CD8-positive, alpha-beta memory T cell (primary cell): ENCODE results near the gene GATAD2A. TPM values are rescaled to one million over a fixed set of nuclear protein-coding genes. Genes with fewer than 3 reads are reported as not detected.

ENCODE experiments used
- CTCF ChIA-PET: fragments of 350-600 bp; sonication (Branson Sonifier 250); formaldehyde crosslinking; loops from one replicate; lab custom pipeline; 2021; ENCODE audit warnings: antibody characterized with exemption; lab: Charles Lee
- POLR2A ChIA-PET: fragments of 350-600 bp; sonication (Branson Sonifier 250); formaldehyde crosslinking; loops from one replicate; lab custom pipeline; 2021; ENCODE audit warnings: antibody characterized with exemption; lab: Charles Lee
- DNase-seq, 5 donors: peaks; one replicate each; pipeline versions ENCODE4 v3.0.0 to v3.0.0-alpha.2; 2020 to 2022; ENCODE audit warnings: mixed read lengths in 1 of 5
- H3K27ac ChIP-seq: one replicate; pipeline ENCODE4 v1.7.0; 2013; ENCODE audit warnings: low read depth, mild to moderate bottlenecking, low read length, moderate library complexity
- H3K27me3 ChIP-seq: 2 replicates; pipeline ENCODE4 v1.7.0; 2013; ENCODE audit warnings: low read length, mild to moderate bottlenecking; ENCODE audit not compliant: insufficient read depth, poor library complexity, severe bottlenecking
- H3K36me3 ChIP-seq: 2 replicates; pipeline ENCODE4 v1.7.0; 2013; ENCODE audit warnings: mild to moderate bottlenecking, low read length, moderate library complexity; ENCODE audit not compliant: insufficient read depth
- H3K4me1 ChIP-seq: 2 replicates; pipeline ENCODE4 v1.7.0; 2013; ENCODE audit warnings: mild to moderate bottlenecking, low read length, moderate library complexity; ENCODE audit not compliant: insufficient read depth
- H3K4me3 ChIP-seq: 2 replicates; pipeline ENCODE4 v1.7.0; 2013; ENCODE audit warnings: mild to moderate bottlenecking, low read length
- H3K9me3 ChIP-seq: 2 replicates; pipeline ENCODE4 v1.7.0; 2013; ENCODE audit warnings: mild to moderate bottlenecking, low read length
- H3K27ac Mint-ChIP-seq, 8 donors: one replicate each; pipeline ENCODE4 v1.8.0; 2020 to 2021; ENCODE audit warnings: mixed read lengths in 8 of 8, mild to moderate bottlenecking in 6 of 8, inconsistent platforms in 3 of 8, moderate library complexity in 3 of 8
- H3K27me3 Mint-ChIP-seq, 2 donors: one replicate each; pipeline ENCODE4 v1.8.0; 2020 to 2021; ENCODE audit warnings: mixed read lengths in 2 of 2, mild to moderate bottlenecking in 1 of 2, moderate library complexity in 1 of 2
- H3K36me3 Mint-ChIP-seq, 3 donors: one replicate each; pipeline ENCODE4 v1.8.0; 2020 to 2021; ENCODE audit warnings: mixed read lengths in 3 of 3, inconsistent platforms in 1 of 3, mild to moderate bottlenecking in 1 of 3
- H3K4me1 Mint-ChIP-seq, 3 donors: one replicate each; pipeline ENCODE4 v1.8.0; 2020 to 2021; ENCODE audit warnings: mixed read lengths in 3 of 3, inconsistent platforms in 1 of 3, mild to moderate bottlenecking in 1 of 3
- H3K4me3 Mint-ChIP-seq, 7 donors: one replicate each; pipeline ENCODE4 v1.8.0; 2020 to 2021; ENCODE audit warnings: mixed read lengths in 7 of 7, mild to moderate bottlenecking in 6 of 7, moderate library complexity in 4 of 7, inconsistent platforms in 2 of 7
- H3K9me3 Mint-ChIP-seq, 5 donors: one replicate each; pipeline ENCODE4 v1.8.0; 2020 to 2022; ENCODE audit warnings: mixed read lengths in 5 of 5, mild to moderate bottlenecking in 3 of 5, moderate library complexity in 2 of 5, inconsistent platforms in 1 of 5
- polyA plus RNA-seq: library from polyadenylated mRNA; unstranded; fragments of 300-500 nt; fragmentation: Illumina TruSeq; gene quantifications from one replicate; pipeline ENCODE4 v1.2.3, GENCODE V29; 2021
- total RNA-seq, 2 experiments: library from RNA; stranded (reverse); gene quantifications; one replicate each; pipeline ENCODE4 v1.2.3, GENCODE V29; 2021

Gene GATAD2A
- total and polyA plus RNA-seq, 3 experiments from 2014 or later: 46.9 to 182 (median 176) TPM

DNA sequence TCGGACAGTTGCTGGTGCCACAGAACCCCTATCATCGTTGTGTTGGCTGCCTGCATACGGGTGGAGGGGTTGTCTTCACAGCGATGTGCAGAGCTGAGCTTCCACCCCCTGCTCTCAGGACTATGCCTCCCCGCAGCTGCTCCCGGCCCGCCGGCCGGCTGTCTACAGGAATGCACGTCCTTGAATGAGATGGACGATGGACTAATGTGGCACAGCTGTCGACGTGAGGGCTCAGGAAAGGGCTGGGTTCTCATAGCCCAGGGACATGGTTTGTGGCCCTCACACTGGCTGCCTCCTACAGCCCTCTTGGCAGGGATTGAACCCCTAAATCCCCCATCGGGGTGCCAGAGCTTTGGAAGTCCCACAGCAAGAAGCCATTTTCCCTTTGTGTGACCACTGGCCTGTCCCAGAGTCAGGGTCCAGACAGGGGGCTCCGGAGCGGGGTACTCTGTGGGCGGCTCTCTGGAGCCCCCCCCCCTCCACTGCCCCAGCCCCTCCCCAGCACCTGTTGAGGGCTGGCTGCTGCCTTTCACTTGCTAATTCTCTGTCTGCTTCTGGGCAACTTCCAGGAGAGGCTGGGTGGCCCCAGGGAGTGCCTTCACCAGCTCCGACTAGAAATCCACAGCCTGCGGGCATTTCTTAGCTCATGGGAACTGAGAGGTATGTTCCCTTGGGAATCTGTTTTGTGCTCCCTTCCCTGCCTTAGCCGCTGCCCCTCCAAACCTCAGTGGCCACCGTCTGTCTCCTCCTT, 69.7 kb downstream of the GATAD2A start:
- Histone ChIP-seq H3K9me3 (no peaks in the 10 kb centered on the region), H3K4me1 (peaks cover 67% of the 10 kb centered on the region), H3K4me3 (no peak overlapping the region), H3K27me3 (no peaks in the 10 kb centered on the region), H3K36me3 (peaks cover 10% of the 10 kb centered on the region), H3K27ac (no peak overlapping the region)
- H3K4me1 Mint-ChIP-seq: peaks cover 72 to 92% (median 92%) of the 10 kb centered on the region in 3 donors
- peaks cover 0 to 68% (median 10%) of the 10 kb centered on the region in 3 donors for H3K36me3 Mint-ChIP-seq
- ChIA-PET CTCF (interaction anchor here (1.7 kb wide), 1 partner anchor 14 kb away, joined by 7 read pairs; no protein-coding TSS in a partner anchor), POLR2A (no interaction called here)
- peaks cover 0 to 1% of the 10 kb centered on the region in 2 donors for H3K27me3 Mint-ChIP-seq
- H3K9me3 Mint-ChIP-seq: no peaks in the 10 kb centered on the region
- peak overlapping the region in 5 of 7 donors; percentile 17 to 57 (median 48) for H3K4me3 Mint-ChIP-seq
- H3K27ac Mint-ChIP-seq: peak overlapping the region; percentile 29 to 99 (median 90)
- DNase-seq: no peak

DNA sequence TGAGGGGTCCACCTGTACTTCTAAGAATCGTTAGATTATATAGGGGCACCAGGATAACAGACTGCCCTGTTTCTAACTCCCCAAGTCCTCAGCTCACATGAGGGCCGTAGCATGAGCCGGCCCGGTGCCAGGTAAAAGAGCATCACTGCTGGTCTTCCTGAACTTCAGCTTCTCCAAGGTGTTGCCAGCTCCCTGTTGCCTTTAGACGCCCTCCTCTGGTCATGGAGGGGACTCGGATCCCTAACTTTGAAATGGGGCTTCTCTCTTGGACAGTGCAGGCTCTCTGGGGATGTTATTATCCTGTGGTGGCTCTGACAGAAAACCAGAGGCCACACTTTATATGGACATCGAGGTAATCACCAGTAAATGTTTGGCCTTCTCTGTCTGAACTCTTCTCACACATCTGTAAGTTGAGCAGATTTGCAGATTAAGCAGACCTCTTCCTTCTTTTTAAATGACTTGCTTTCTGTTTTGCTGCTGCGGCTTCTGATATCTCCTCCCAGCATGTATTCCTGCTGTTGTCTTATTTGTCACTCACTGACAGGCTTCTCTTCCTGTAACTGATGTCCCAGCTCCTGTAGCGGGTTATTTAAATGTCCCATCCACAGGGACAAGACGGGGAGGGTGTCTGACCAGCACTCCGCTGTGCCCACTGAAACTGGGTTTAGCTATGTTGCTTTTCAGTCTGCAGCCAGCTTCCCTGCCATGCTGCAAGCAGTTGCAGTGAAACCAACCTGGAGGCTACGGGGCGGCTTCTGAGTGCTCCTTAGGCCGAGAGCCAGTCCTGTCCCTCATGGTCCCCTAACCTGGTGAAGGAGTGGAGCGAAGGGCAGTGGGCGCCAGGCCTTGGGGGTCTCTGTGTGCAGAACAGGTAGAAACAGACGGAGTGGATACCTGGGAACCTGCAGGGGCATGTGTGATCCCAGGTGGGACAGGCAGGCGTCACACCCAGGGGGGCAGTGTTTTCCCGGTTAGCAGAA, 70.7 kb downstream of the GATAD2A start:
- H3K27ac ChIP-seq: no peak overlapping the region
- DNase-seq: peak in 1 of 5 donors; percentile 34
- Mint-ChIP-seq H3K27ac (peak overlapping the region; percentile 69 to 99 (median 84)), H3K9me3 (no peaks in the 10 kb centered on the region), H3K36me3 (peaks cover 0 to 72% (median 6%) of the 10 kb centered on the region in 3 donors), H3K4me3 (peak overlapping the region; percentile 17 to 57 (median 48)), H3K27me3 (peaks cover 0 to 1% of the 10 kb centered on the region in 2 donors), H3K4me1 (peaks cover 76 to 92% (median 92%) of the 10 kb centered on the region in 3 donors)
- H3K4me1 ChIP-seq: peaks cover 77% of the 10 kb centered on the region
- POLR2A ChIA-PET: interaction anchor here (0.6 kb wide), 1 partner anchor 16 kb away, joined by 3 read pairs; no protein-coding TSS in a partner anchor
- peaks cover 10% of the 10 kb centered on the region for H3K36me3 ChIP-seq
- no peaks in the 10 kb centered on the region for H3K9me3 ChIP-seq
- H3K4me3 ChIP-seq: no peak overlapping the region
- no peaks in the 10 kb centered on the region for H3K27me3 ChIP-seq
- CTCF ChIA-PET: interaction anchor here (1.5 to 1.7 kb wide), 2 partner anchors 13 to 109 kb away, joined by 3 to 7 read pairs; no protein-coding TSS in a partner anchor

GRCh38 chr19:19477705-19478383, 72.4 kb downstream of the GATAD2A start:
- ChIA-PET POLR2A (no interaction called here), CTCF (interaction anchor here (0.7 to 0.9 kb wide), 2 partner anchors 72 to 116 kb away, joined by 3 read pairs; no protein-coding TSS in a partner anchor)
- H3K4me1 ChIP-seq: peaks cover 65% of the 10 kb centered on the region
- peak overlapping the region; percentile 60 to 92 (median 84) for H3K27ac Mint-ChIP-seq
- no peak overlapping the region for H3K4me3 ChIP-seq
- H3K9me3 ChIP-seq: no peaks in the 10 kb centered on the region
- H3K27ac ChIP-seq: no peak overlapping the region
- no peaks in the 10 kb centered on the region for H3K27me3 ChIP-seq
- peaks cover 9% of the 10 kb centered on the region for H3K36me3 ChIP-seq
- no peaks in the 10 kb centered on the region for H3K9me3 Mint-ChIP-seq
- H3K4me3 Mint-ChIP-seq: peak overlapping the region in 1 of 7 donors; percentile 42
- peak in 1 of 5 donors; percentile 37 for DNase-seq
- H3K4me1 Mint-ChIP-seq: peaks cover 71 to 89% (median 86%) of the 10 kb centered on the region in 3 donors
- H3K36me3 Mint-ChIP-seq: peaks cover 0 to 77% (median 5%) of the 10 kb centered on the region in 3 donors
- H3K27me3 Mint-ChIP-seq: peaks cover 0 to 1% of the 10 kb centered on the region in 2 donors

DNA sequence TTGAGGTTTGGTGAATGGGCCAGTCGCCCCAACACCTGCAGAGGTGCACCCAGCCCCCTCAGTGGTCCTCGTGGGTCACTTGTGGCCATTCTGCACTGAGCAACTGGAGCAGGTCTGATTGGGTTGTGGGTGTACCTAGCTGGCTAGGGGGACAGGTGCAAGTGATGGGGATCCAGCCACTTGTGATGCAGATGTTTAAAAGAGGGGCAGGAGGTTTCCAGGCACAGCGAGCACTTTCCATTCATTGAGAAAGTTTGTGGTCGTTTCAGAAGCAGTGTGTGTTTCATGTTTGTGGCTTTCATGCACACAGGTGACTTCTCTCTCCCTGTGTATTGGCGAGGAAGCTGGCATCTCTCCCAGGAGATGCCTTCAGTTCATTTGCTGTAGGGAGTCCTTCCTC, 75.2 kb downstream of the GATAD2A start:
- Mint-ChIP-seq H3K4me3 (peak overlapping the region in 1 of 7 donors; percentile 80), H3K9me3 (no peaks in the 10 kb centered on the region), H3K27ac (peak overlapping the region in 6 of 8 donors; percentile 39 to 92 (median 78)), H3K4me1 (peaks cover 54 to 81% (median 62%) of the 10 kb centered on the region in 3 donors), H3K36me3 (peaks cover 0 to 70% (median 7%) of the 10 kb centered on the region in 3 donors), H3K27me3 (peaks cover 0 to 1% of the 10 kb centered on the region in 2 donors)
- H3K36me3 ChIP-seq: peaks cover 4% of the 10 kb centered on the region
- H3K27ac ChIP-seq: no peak overlapping the region
- H3K4me1 ChIP-seq: peaks cover 49% of the 10 kb centered on the region
- H3K27me3 ChIP-seq: no peaks in the 10 kb centered on the region
- POLR2A ChIA-PET: no interaction called here
- H3K4me3 ChIP-seq: no peak overlapping the region
- H3K9me3 ChIP-seq: no peaks in the 10 kb centered on the region
- no peak for DNase-seq
- CTCF ChIA-PET: interaction anchor here (0.6 to 1.4 kb wide), 5 partner anchors 9 to 101 kb away, joined by 3 read pairs; partner anchors contain the start of gene GATAD2A

- H3K9me3 Mint-ChIP-seq: no peaks in the 10 kb centered on the region
- Histone ChIP-seq H3K36me3 (peaks cover 4% of the 10 kb centered on the region), H3K27ac (no peak overlapping the region), H3K4me3 (no peak overlapping the region), H3K9me3 (no peaks in the 10 kb centered on the region), H3K4me1 (peaks cover 48% of the 10 kb centered on the region), H3K27me3 (no peaks in the 10 kb centered on the region)
- POLR2A ChIA-PET: interaction anchor here (0.8 kb wide), 1 partner anchor 110 kb away, joined by 3 read pairs; no protein-coding TSS in a partner anchor
- no peak overlapping the region for H3K4me3 Mint-ChIP-seq
- peak in 1 of 5 donors; percentile 32 for DNase-seq
- peaks cover 41 to 80% (median 45%) of the 10 kb centered on the region in 3 donors for H3K4me1 Mint-ChIP-seq
- peak overlapping the region; percentile 46 to 95 (median 78) for H3K27ac Mint-ChIP-seq
- CTCF ChIA-PET: no interaction called here
- peaks cover 0 to 55% (median 7%) of the 10 kb centered on the region in 3 donors for H3K36me3 Mint-ChIP-seq
- no peaks in the 10 kb centered on the region for H3K27me3 Mint-ChIP-seq
These were observed 77.5 kb downstream of the GATAD2A start for GRCh38 chr19:19482809-19483596.

GRCh38 chr19:19485161-19485997, 79.9 kb downstream of the GATAD2A start:
- Mint-ChIP-seq H3K4me3 (no peak overlapping the region), H3K36me3 (peaks cover 0 to 43% (median 3%) of the 10 kb centered on the region in 3 donors), H3K9me3 (no peaks in the 10 kb centered on the region), H3K27ac (peak overlapping the region; percentile 37 to 100 (median 78)), H3K4me1 (peaks cover 49 to 86% (median 50%) of the 10 kb centered on the region in 3 donors), H3K27me3 (peaks cover 0 to 3% of the 10 kb centered on the region in 2 donors)
- H3K9me3 ChIP-seq: no peaks in the 10 kb centered on the region
- no peaks in the 10 kb centered on the region for H3K27me3 ChIP-seq
- peak overlapping the region; percentile 40 for H3K27ac ChIP-seq
- H3K4me3 ChIP-seq: no peak overlapping the region
- peaks cover 65% of the 10 kb centered on the region for H3K4me1 ChIP-seq
- ChIA-PET CTCF (interaction anchor here (1.1 to 1.5 kb wide), 3 partner anchors 80 to 124 kb away, joined by 3 to 5 read pairs (median 3); no protein-coding TSS in a partner anchor), POLR2A (no interaction called here)
- DNase-seq: no peak
- H3K36me3 ChIP-seq: peaks cover 4% of the 10 kb centered on the region
